HG03457 (cell line): ENCODE measurements around the gene ZFYVE28.
A peak's percentile ranks its signal among the peaks of the same experiment; 100 is the strongest.

Source experiments
- ATAC-seq: cut with Tn5 transposase; IDR thresholded peaks from one replicate; pipeline ENCODE4 v1.9.1; 2021; ENCODE audit warnings: moderate number of reproducible peaks; ENCODE audit not compliant: unreplicated experiment

ZFYVE28 gene

GRCh38 chr4:2264481-2265041 lies 153.9 kb downstream of the ZFYVE28 start:
- ATAC-seq: no peak

DNA sequence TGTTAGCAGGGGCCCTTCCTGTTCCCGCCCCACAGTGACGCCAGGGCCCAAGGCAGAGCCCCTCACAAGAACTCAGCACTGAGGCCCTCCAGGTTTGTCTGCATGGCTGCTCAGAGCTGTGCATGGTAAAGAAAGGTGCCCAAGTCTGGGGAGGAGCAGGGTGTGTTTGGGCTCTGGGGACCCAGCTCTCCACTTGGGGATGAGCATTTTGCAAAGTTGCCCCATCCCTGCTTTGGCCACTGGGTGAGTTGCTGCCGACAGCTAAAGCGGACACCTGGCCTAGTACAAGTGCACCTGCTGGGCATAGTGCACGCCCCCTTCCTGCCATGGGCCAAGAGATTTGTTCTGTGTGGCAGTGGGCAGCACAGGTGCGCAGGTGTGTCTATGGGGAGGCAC lies 154.5 kb downstream of the ZFYVE28 start:
- no peak for ATAC-seq

- ATAC-seq: no peak
Observed at GRCh38 chr4:2262944-2263250, 155.5 kb downstream of the ZFYVE28 start.

DNA sequence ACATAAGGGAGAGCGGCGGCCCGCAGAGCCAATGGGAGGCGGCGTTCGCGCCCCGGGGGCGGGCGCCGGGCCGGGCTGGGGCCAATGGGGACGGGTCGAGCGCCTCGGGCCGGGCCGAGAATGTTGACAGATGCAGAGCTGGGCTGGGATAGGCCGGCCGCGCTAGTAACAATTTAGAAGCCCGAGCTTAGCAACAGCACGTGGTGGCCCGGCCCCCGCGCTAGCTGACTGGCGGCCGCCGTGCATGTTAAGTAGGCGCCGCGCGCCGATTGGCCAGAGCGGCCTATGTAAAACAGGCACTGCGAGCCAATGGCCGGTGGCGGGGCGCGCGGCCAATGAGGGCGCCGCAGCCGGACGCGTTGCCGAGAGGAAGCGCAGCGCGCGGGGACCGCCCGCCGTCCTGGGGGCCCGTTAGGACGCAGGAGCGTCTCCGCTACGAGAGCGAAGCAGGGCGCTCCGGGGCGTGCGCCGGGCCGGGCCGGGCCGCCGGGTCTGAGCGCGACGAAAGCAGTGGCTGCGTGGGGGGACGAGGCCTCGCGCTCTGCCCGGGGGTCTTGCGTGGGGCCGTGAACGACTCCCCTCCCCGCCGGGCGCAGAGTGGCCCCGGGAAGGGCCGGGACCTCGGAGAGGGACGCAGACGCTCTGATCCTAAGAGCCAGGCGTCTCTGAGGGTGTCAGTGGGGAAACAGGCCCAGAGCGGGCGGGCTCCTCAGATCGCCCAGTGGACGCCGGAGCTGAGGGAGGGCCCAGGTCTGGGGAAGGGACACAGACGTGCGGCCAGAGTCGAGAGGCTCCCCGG lies 156.1 kb downstream of the ZFYVE28 start:
- peak; percentile 81 for ATAC-seq

- ATAC-seq: no peak
Observed at GRCh38 chr4:2261853-2262144, 156.6 kb downstream of the ZFYVE28 start, which contains the start of gene MXD4. Gene MXD4, minus strand, starts transcription at chr4:2262109. Its CDS starts 129 bp downstream, at chr4:2261980.

DNA sequence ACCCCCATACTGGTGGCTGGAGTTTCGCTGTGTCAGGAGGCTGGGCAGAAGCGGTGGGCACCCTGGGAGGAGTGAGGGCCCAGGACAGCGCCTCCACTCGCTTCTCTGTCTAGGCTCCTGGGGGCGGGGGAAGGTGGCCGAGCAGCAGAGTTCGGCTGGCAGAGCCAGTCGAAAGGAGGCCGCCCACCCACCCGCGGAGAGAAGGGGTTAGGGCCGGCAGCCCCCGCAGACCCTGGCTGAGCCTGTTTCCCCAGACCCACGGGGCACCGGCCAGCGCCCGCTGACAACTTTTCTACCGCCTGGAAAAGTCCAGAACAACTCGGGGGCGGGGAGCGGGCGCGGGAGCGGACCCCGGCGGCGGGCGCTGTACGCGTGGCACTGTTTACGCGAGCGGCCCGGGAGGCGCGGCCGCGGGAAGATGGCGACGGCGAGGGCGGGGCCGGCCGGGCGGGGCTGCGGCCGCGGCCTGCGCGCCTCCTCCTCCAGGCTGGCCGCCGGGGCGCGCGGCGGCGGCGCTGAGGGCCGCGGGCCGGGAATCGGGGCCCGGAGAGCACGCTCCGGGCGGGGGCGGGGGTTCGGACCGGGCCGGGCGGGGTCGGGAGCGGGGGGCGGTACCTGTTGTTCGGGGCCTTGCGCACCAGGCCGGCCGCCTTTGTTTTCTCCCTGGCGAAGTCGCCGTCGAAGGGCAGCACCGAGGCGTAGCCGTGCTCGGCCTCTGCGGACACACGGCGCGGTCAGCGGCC lies 157.2 kb downstream of the ZFYVE28 start:
- ATAC-seq: no peak

- ATAC-seq: no peak
Observed at GRCh38 chr4:2260344-2261109, 157.9 kb downstream of the ZFYVE28 start.

DNA sequence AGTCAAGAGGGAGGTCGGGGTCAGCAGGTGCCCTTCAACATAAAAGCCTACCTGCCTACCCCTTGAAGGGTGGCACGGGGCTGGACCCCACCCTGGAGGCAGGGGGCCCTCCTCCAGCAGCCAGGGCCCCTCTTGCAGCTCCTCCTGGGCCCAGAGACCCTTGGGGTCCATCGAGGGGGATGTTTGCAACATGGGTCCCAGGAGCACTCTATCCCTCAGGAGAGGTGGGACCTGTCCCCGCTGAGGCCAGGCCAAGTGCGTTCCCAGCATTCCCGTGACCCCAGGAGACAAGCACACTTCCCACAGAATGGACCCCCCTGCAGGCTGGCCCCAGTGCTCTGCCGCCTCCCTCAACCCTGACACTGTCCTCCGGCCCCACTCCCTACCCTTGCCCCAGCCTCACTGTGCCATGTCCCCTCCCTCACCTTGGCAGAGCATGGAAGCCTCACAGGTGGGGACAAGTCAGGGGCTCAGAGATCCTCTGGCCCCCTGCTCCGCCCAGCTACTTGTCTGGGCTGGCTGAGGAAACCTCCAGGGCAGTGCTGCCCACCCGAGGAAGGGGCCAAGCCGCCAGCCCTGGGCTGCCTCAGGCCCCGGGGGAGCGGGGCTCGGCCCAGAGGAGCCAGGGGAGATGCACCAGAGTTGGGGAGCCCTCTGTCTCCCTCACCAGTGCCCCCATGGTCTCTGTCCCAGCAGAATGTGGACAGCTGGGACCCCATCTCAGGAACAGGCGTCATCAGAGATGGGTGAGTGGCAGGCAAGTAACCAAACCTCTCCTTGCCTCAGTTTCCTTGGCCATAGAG lies 158.7 kb downstream of the ZFYVE28 start:
- no peak for ATAC-seq

DNA sequence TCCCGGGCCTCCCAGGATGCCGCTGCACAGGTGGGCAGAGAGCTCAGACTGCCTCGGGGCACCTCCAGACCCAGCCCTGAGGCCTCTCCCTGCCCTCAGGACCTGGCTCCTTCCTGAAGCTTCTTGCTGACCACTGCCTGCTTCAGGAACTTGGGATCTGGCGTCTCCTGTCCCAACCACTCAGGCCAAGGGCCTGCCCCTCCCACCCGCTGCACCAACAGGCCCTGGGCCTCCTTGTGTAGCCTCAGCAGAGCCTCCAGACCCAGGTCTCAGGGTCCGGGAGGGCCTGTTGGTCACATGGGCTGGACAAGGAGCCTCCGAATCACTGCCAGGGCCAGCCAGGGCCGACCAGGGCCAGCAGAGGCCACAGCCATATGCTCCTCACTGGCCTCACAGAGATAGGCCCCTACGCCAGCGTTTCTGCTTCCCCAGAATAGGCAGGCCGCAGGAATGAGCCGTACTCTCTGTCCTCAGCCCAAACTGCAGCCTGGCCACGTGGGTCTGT lies 159.4 kb downstream of the ZFYVE28 start:
- ATAC-seq: no peak

- no peak for ATAC-seq
Observed at GRCh38 chr4:2258091-2259035, 160.1 kb downstream of the ZFYVE28 start.

DNA sequence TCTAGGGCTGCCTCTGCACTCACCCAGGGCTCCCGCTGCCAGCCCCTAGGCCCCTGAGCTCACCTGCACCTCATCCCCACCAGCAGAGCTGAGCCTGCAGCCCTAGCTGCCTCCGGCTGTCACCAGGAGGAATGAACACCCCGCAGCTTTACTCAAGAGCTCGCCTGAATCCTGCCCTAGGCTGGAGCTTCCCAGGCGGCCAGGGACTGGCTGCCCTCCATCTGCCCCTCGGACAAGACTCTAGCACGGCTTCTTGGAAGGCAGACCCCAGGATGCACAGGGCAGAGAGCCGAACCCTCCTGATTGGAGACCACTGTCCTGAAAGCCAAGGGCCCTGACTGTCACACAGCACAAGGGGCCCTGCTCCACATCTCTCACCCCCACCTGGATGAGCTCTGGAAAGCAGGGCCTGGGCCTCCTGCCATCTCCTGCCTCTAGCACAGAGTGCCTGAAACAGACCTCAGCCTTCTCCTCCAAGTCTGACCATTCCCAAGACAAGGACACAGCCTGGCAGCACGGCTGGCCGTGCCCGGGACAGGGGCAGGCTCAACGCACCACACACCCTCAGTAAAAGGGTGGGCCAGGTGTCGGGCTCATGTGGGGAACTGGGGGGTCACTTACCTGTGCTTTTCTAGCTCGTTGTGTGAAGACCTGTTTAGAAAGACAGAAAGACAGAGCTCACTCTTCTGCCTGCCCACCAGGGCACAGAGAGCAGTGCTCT lies 160.9 kb downstream of the ZFYVE28 start:
- ATAC-seq: no peak

DNA sequence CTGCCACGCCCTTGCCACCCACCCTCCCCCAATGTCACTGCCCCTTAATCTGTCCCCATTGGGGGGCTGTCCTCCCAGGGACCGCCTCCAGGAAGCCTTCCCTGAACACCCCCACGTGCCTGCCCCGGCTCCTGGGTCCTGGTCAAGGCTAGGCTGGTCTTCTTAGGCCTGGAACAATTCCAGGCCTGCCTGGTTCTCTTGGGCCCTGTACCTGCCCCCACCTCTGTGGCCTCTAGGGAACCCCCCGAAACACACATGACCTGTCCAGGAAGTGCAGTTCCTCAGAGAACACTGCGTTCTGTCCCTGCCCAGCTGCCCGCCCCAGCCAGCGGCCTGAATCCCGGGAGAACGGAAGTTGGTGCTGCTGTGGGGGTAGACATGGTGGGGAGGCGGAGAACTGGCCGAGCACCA lies 161.7 kb downstream of the ZFYVE28 start:
- no peak for ATAC-seq

- ATAC-seq: no peak
Observed at GRCh38 chr4:2256156-2256731, 162.2 kb downstream of the ZFYVE28 start.

DNA sequence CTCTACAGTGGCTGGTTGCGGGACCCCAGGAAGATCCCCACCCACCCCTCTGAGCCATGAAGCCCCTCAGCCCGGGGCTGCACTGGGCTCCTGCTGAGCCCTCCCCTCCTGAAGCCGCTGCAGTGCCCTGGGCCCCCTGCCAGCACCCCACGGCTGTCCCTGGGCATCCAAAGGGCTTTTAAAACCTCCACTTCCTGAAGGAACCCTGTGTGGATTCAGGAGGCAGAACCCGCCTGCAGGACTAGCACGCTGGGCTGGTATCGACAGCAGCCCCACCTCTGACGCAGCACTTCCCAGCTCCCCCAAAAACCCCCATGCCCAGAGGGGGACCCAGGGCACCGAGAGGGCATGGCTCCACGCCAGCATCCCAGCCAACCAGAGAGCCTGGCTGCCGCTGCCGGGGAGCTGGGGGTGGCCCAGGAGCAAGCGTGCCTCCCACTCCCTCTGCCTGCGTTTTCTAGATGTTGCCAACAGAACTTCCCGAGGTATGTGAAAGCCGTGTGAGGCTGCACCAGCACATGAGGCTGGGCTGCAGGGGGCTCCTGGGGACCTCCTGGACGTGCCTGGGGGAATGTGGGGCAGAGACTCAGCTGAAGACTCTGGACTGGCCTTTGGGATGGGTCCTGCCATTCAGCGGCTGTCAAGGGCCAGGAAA lies 162.8 kb downstream of the ZFYVE28 start:
- ATAC-seq: no peak

DNA sequence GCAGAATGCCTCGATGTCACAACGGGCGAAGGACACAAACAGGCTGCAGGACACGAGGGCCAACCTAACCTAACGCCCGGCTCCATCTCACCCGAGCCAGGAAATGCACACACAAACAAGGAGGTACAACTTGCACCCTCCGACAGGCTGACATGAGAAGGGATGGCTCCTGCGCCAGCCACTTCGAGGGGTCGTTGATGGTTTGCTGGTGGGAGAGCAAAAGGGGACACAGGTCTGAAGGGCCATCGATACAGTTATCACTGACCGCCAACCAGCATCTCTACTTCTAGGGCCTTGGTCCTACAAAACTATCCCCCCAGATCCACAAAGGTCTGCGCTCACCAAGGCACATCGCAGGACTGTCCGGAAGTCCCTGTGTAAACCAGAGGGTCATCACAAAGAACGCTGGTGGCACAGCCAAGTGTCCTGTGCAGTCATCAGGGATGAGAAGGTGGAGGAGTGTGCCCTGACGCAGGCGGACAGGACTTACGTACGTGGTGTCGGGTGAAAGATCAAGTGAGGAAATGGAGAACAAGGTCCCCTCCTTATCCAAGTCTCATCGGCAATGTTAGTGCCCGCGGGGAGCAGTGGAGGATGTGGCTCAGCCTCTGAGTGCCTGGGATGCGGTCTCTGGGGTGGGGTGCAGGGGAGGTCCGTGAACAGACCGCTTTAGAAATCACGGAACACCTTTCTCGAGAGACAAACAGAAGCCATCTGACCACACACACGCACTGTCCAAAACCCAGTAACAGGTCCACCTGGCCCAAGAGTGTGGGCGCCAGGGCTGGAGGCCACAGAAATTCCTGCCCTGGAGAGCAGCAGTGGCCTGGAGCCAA lies 163.6 kb downstream of the ZFYVE28 start:
- ATAC-seq: no peak

- ATAC-seq: no peak
Observed at GRCh38 chr4:2253160-2254084, 165.0 kb downstream of the ZFYVE28 start.
